ENCODE measurements around the gene COX5B. TPM values are rescaled to one million over a fixed set of nuclear protein-coding genes. Genes with fewer than 3 reads are reported as not detected.
A peak's percentile ranks its signal among the peaks of the same experiment; 100 is the strongest.

COX5B gene
- total and polyA plus RNA-seq, 12 donors, result 198 to 1,683 (median 390) TPM

DNA sequence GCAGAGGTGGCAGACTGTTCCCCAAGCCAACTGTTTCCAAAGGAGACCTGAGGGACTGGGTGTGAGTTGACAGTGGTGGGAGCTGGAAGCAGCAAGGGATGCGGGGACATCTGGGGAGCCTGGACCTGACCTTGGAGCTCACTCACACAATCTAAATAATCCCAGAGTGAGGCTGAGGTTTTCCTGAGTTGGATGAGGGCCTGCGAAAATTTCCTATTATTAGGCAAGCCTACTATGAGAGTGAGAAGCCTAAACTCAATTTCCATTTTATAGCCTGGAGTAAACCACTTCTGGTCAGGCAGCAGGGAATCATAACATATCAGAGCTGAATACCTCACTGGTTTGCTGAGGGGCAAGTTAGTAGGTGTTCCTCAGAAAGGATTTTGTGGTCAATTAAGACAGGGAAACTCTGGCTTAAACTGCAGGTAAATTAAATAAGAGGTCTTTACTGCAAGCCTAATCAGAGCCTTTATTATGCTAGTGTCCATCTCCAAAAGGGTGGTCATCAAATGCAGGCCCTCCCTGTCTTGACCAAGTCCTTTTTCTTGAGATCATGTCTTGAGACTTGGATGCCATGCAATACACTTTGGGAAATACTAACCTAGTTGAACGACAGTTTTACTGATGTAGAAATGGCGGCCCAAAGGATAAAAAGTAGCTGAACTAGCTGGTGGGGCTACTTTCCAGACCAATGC is 1.7 kb upstream of the COX5B start:
- Histone ChIP-seq H3K9me3 (replicated peaks in 1 of 3) (no peaks in the 10 kb centered on the region), H3K27me3 (no peaks in the 10 kb centered on the region), H3K4me3 (no peak overlapping the region), H3K4me1 (replicated peaks in 1 of 2) (peaks cover 6 to 20% of the 10 kb centered on the region in 2 donors), H3K36me3 (replicated peaks in 1 of 2) (peaks cover 0 to 23% of the 10 kb centered on the region in 2 donors), H3K27ac (no peak overlapping the region)
- TF ChIP-seq CTCF (IDR thresholded peaks at IDR 0.05) (no peak), POLR2A (IDR thresholded peaks at IDR 0.05) (no peak)
- no peak for DNase-seq
- intact Hi-C loops (cut with DNase I), result loop anchor here in 1 of 2 donors (10.0 kb wide), 1 partner anchor 49 kb away; no protein-coding TSS in a partner anchor
- 86 to 98% (median 95%) methylated on average over 4 of the region's 4 CpGs for WGBS, 4 donors

GRCh38 chr2:97645112-97645694 is 659 bp upstream of the COX5B start:
- peaks cover 0 to 25% of the 10 kb centered on the region in 2 donors for H3K36me3 ChIP-seq (replicated peaks in 1 of 2)
- DNase-seq, result peak in 2 of 7 donors; percentile 50 to 73
- 6 to 8% (median 7%) methylated on average over 14 to 19 of the region's 19 CpGs for WGBS, 4 donors

DNA sequence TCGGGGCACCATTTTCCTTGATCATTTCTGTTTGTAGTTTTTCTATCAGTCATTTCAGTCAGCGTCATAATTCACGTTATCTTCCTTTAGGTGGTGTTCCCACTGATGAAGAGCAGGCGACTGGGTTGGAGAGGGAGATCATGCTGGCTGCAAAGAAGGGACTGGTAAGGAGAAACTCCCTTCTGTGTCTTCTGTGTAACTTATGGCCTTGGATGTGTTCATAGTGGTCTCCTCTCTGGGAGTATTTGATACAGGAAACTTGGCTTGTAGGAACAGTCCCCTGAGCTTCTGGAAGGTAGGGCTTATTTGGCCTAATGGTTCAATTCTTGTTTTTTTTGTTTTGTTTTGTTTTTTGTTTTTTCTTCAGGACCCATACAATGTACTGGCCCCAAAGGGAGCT is 1.1 kb downstream of the COX5B start:
- TF ChIP-seq POLR2A (IDR thresholded peaks at IDR 0.05), result no peak
- TF ChIP-seq CTCF (IDR thresholded peaks at IDR 0.05), result no peak
- H3K36me3 ChIP-seq (replicated peaks in 1 of 2), result peaks cover 0 to 25% of the 10 kb centered on the region in 2 donors
- 82 to 92% (median 86%) methylated on average over 4 of the region's 4 CpGs for WGBS, 4 donors
- intact Hi-C loops (cut with DNase I), result loop anchor here in 1 of 2 donors (10.0 kb wide), 1 partner anchor 52 kb away; no protein-coding TSS in a partner anchor
- no peaks in the 10 kb centered on the region for H3K9me3 ChIP-seq (replicated peaks in 1 of 3)
- H3K4me1 ChIP-seq (replicated peaks in 1 of 2), result peaks cover 9 to 20% of the 10 kb centered on the region in 2 donors
- peak overlapping the region in 3 of 5 donors; percentile 89 to 96 (median 92) for H3K27ac ChIP-seq
- no peaks in the 10 kb centered on the region for H3K27me3 ChIP-seq
- peak overlapping the region in 2 of 4 donors; percentile 93 to 98 for H3K4me3 ChIP-seq
- DNase-seq, result no peak

More at GRCh38 chr2:97645112-97645694, 659 bp upstream of the COX5B start:
- peaks cover 6 to 20% of the 10 kb centered on the region in 2 donors for H3K4me1 ChIP-seq (replicated peaks in 1 of 2)
- intact Hi-C loops (cut with DNase I), result loop anchor here in 1 of 2 donors (10.0 kb wide), 1 partner anchor 50 kb away; no protein-coding TSS in a partner anchor
- H3K27me3 ChIP-seq, result no peaks in the 10 kb centered on the region
- H3K9me3 ChIP-seq (replicated peaks in 1 of 3), result no peaks in the 10 kb centered on the region
- H3K27ac ChIP-seq, result peak overlapping the region; percentile 89 to 96 (median 93)
- H3K4me3 ChIP-seq, result peak overlapping the region; percentile 6 to 98 (median 36)
- TF ChIP-seq POLR2A (IDR thresholded peaks at IDR 0.05) (no peak), CTCF (IDR thresholded peaks at IDR 0.05) (no peak)

GRCh38 chr2:97651114-97651513 is 5.3 kb downstream of the COX5B start:
- no peak for DNase-seq

More at GRCh38 chr2:97651114-97651513, 5.3 kb downstream of the COX5B start:
- no peaks in the 10 kb centered on the region for H3K9me3 ChIP-seq (replicated peaks in 1 of 3)
- H3K27me3 ChIP-seq, result no peaks in the 10 kb centered on the region
- no peak overlapping the region for H3K4me3 ChIP-seq
- no peak overlapping the region for H3K27ac ChIP-seq
- H3K36me3 ChIP-seq (replicated peaks in 1 of 2), result peaks cover 0 to 31% of the 10 kb centered on the region in 2 donors
- H3K4me1 ChIP-seq (replicated peaks in 1 of 2), result peaks cover 9 to 14% of the 10 kb centered on the region in 2 donors
- intact Hi-C loops (cut with DNase I), result no loop called here
- no peak for TF ChIP-seq POLR2A (IDR thresholded peaks at IDR 0.05)
- no peak for TF ChIP-seq CTCF (IDR thresholded peaks at IDR 0.05)
- 60 to 77% (median 66%) methylated on average over 4 of the region's 4 CpGs for WGBS, 4 donors

All from adrenal gland (tissue), 12 donors.